Right hindlimb (tissue), 1 donor: ENCODE results near the gene RRAGC.

ENCODE experiments used
- DNase-seq: peaks from one replicate; pipeline ENCODE4 v3.0.0-alpha.2; 2018

The RRAGC gene, protein sequence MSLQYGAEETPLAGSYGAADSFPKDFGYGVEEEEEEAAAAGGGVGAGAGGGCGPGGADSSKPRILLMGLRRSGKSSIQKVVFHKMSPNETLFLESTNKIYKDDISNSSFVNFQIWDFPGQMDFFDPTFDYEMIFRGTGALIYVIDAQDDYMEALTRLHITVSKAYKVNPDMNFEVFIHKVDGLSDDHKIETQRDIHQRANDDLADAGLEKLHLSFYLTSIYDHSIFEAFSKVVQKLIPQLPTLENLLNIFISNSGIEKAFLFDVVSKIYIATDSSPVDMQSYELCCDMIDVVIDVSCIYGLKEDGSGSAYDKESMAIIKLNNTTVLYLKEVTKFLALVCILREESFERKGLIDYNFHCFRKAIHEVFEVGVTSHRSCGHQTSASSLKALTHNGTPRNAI

DNA sequence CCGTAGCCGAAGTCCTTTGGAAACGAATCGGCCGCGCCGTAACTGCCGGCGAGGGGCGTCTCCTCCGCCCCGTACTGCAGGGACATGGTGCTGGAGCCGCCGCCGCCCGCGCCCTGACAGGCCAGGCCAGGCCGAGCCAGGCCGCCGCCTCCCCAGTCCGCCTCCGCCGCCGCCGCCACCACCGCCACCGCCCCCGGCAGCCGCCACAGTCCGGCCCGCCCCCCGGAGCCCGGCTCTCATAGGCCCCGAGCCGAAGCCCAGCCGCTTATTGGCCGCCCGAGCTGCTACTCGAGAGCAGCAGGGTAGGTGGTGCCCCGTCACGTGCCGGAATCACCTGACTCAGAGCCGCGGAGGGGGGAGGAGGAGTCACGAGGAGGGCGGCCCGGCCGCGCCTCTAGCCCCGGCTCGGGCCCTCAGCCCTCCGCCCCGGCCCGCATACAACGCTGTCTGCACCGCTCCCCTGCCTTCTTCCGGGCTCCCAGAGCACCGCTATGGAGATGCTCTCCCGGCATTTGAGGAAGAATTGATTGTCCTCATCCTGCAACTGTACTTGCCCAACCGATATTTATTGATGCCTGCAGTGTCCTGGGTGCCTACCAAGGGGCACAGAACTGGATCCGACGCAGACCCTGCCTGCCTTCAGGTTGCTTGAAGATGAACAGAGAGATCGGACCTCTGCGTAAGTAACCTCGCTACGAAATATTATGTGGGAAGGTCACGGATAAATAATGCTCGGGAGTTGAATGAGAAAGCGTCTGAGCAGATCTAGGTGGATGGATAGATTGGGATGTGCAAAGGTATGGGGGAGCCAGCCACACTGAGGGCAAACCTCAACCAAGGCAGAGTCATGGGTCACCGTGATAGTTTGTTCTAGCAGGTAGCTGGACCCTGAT lies at the start of gene RRAGC:
Gene RRAGC (minus strand): TSS at position 212 of the 893 bp plus-strand sequence. CDS start 126 bp downstream, at position 86.
- DNase-seq, result peak; percentile 99

DNA sequence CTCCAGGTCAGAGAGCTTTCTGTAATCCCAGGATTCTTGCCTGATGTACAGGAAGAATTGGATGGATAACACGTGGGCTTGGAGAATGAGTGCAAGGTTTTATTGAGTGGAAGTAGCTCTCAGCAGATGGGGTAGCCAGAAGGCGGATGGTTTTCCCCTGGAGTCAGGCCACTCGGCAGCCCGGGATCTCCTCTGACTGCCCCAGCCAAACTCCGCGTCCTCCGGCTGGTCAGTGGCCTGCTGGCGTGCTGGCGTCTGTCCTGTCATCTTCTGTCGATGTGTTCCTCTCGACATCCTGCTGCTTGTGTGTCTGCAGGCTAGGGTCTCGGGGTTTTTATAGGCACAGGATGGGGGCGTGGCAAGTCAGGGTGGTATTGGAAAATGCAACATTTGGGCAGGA lies 49.2 kb upstream of the RRAGC start:
- DNase-seq, result no peak

DNA sequence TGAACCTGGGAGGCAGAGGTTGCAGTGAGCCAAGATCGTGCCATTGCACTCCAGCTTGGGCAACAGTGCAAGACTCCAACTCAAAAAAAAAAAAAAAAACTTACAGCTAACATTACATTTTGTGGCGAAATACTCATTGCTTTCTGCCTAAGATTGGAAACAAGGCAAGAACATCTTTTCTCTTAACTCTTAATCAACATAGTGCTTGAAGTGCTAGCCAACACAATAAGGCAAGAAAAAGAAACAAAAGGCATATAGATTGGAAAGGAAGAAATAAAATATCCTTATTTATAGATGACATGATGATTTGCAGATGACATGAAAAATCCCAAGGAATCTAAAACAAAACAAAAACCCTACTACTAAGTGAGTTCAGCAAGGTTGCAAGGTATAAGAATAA lies 46.4 kb upstream of the RRAGC start:
- no peak for DNase-seq

DNA sequence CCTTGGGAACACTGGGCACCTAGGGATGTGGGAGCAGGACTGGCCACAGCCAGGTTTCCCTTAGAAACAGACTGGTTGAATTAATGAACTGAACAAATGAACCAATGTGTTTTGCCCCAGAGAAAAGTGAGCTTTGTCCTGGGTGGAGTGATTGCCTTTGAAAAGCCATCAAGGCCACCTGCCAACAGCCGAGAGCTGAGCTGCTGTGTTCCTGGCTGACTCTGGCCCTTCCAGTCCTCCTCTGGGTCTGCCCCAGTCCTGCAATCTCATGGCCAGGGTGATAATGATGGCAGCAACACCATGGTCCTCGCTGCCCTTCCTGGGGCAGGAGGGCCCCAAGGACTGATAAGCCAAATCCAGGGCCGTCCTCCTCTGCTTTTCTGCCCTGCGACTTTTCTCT lies 40.0 kb upstream of the RRAGC start:
- no peak for DNase-seq

DNA sequence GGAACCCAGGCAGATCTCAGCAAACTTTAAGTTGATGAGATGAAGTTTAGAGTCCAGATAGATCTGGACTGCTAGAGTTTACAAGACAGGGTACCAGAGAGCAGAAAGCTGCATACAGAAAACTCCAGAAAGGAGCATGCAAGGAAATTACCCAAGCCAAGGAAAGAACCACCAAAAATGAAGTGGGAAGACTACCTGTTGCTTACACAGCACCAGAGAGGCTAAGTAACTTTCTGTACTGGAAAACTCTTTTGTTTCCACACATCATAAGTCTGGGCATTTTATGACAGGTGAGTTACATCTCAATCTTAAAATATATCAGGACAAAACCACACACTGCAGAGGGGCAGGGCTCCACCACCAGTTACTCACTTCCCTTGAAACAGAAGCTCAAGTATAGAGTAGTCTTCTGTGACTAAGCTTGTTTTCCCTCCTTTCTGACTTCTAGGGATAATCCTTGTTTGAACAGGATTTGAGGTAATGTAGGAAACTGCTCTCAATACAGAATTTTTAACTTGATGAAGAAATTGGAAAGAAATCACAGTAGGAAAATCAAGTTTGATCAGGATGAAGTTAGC lies 39.2 kb upstream of the RRAGC start:
- DNase-seq, result no peak

DNA sequence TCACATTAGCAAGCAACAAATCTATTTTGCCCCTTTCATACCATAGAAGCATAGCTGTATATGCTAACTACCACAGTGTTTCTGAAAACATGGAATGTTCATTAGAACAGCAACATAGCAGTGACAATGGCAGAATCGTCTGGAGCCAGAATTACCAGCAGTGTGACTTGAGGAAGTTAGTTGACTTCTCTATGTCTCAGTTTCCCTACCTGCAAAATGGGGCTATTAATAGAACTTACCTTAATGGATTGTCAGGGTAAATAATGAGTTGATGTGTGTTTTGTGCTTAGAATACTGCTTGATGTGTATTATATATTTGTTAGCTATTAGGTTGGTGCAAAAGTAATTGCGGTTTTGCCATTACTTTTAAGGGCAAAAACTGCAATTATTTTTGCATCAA lies 36.6 kb upstream of the RRAGC start:
- no peak for DNase-seq

DNA sequence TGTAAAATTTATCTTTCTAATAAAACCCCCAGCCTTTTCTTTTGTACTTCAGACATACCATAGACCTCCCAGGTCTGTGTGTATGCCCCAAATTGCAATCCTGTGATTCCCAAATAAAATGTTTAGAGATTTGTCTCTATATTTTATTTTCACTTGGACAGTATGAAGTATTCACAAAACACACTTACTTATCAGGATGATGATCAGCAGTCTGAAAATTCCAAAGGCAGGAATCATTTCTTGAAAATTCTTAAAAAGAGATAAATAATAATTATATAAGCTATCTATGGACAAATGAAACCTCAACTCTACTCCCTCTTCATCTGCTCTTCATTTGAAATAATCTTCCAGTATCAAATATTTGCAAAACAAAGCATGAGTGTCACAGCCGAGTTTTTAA lies 33.4 kb upstream of the RRAGC start:
- no peak for DNase-seq

DNA sequence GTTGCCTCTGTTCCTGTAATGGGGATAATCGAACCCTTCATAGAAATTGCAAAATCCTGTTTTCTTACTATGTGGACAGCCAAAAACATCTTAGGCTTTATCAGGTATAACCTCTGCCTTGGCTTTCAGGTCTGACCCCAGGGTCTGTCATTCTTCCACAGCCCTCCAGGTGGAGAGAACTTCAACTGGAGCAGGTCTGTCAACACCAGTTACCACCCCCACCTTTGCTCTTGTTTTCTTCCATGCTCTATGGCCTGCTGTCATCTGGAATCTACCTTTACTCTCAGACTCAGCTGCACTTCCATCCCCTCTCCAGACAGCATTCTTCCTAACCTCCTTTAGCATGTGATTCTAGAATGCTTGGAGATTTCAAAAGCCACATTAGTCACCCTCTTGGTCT lies 32.2 kb upstream of the RRAGC start:
- no peak for DNase-seq

DNA sequence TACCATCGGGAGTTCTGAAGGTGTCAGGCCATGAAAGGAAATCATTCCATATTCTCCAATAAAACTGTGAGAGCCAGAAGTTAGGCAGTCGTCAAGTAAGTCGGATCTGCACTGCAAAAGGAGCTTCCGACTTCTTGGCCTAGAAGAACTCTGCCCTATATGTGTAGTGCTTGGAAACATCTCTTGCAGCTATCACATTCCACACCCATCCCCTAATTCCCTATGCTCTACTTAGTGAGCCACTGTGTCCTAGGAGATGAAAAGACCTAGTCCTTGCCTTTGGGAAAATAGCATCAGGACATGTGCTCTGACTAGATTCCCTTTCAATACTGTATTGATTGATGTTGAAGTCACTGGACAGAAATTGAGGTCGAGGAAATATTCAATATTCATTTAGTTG lies 30.0 kb upstream of the RRAGC start:
- DNase-seq, result no peak

DNA sequence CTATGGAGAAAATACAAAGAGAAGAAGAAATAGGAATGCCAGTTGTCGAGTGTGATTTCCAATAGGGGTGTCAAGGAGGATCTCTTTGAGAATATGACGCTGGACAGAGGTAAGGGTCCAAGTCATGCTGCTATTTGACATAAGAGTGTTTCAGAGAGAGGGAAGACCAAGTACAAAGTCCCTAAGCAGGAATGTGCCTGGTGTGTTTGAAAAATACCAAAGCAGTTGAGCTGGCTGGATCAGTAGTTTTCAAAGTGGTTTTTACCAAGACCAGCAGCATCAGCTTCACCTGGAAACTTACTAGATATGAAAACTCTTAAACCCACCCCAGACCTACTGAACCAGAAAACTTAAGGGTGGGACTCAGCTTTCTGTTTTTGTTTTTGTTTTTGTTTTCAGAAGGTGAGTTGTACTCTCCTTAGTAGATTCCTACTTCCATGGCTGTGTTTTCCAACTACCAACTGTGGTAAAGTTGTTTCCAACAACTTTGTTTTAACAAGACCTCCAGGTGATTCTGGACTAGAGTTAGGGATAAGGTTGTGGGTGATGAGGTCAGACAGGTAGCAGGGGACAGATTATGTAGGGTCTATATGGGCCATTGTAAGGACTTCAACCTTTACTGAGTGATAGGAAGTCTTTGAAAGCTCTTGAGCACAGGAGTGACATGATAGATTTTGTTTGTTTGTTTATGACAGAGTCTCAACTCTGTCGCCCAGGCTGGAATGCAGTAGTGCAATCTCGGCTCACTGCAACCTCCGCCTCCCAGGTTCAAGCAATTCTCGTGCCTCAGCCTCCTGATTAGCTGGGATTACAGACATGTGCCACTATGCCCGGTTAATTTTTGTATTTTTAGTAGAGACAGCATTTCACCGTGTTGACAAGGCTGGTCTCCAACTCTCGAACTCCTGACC lies 29.1 kb upstream of the RRAGC start:
- no peak for DNase-seq

DNA sequence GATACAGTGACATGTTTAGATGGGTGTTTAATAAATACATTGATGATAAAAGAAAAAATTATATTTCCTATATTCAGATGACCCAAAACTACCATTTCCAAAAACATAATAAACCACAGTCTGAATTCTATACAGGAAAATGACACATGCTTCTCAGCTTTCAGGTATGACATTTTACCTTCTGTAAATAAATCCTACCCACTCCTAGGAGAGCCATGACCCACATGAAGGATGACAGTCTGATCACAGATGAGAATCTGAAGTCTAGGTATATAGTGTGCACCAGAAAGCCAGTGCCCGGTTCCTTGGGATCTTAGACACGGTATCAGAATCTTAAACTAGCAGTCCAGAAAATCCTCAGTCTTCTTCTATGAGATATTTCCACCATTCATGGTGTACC lies 25.5 kb upstream of the RRAGC start:
- DNase-seq, result no peak

DNA sequence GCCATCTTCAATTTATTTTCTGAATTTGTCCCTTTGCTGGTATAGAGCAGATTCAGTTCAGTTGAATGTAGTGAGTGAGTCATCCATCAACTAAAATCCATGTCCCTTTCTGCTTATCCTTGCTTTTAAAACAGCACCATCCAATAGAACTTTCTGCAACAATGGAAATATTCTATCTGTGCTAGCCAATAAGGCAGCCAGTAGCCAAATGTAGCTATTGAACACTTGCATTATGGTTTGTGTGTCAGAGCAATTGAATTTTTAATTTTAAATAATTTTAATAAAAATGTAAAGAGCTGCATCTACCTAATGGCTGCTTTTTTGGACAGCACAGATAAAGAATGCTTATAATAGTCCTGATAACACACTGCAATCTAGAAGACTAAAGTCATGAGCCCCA lies 21.9 kb upstream of the RRAGC start, which contains the start of gene GJA9:
Gene GJA9 (minus strand): TSS at position 101 of the 400 bp plus-strand sequence. CDS start 5,489 bp downstream, outside the sequence.
- no peak for DNase-seq

DNA sequence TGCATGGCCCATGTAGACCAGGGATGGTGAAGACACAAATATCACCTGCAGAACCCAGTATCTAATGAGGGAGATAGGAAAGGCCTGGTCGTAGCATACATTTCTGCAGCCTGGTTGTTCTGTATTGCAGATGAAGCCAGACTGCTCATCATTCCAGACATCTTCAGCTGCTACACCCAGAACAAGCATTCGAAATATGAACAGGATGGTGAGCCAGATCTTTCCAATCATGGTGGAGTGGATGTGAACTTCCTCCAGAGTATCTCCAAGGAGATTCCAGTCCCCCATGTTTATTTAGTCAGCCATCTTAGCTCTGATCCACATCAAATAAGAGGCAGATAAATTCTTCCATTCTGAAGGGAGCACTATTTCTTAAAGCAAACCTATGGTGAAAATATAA lies 16.2 kb upstream of the RRAGC start:
- no peak for DNase-seq

DNA sequence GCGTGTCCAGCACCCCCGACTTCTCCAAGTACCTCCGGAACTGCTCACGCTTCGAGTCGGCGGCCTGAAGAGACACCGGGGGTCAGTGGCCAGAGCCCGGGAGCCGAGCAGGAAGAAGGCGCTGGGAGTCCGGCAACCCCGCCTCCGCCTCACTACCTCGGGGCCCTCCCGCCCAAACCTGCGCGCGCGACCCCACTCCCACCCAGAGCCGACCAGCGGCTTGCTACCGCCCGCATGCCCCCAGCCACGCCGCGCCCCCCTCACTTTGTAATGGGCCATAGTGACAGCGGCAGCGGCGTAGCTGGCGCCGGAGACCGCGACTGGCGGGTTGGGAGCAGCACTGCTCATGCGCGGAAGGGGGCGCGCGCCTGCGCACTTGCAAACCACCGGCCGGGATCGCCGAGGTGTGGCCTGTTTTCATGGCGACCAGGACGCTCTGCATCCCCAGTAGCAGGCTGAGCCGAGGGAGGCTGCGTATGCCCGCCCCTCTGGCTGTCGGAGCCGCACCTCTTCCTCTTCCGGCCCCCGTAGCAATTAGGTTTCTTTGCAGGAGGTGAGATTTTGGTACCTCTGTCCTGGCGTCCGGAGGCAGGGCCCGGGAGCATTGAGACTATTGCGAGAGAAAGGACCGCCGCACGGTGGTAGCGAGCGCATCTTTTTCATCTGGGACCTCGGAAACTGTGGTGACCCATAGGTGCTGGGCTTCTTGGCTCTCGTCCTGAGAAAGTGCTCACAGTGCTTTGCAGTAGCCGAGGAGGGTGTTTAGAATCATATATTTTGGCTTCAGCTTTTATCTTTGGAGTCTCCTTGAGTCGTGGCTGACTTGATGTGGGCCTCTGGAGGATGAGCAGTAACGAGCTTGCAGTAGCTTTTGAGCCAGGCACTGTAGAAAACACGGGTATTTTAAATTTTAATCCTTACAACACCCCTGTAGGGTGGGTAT lies 13.7 kb upstream of the RRAGC start, which contains the start of gene MYCBP:
Gene MYCBP (minus strand): TSS at position 322 of the 943 bp plus-strand sequence. CDS start 43 bp downstream, at position 279.
- peak; percentile 98 for DNase-seq

DNA sequence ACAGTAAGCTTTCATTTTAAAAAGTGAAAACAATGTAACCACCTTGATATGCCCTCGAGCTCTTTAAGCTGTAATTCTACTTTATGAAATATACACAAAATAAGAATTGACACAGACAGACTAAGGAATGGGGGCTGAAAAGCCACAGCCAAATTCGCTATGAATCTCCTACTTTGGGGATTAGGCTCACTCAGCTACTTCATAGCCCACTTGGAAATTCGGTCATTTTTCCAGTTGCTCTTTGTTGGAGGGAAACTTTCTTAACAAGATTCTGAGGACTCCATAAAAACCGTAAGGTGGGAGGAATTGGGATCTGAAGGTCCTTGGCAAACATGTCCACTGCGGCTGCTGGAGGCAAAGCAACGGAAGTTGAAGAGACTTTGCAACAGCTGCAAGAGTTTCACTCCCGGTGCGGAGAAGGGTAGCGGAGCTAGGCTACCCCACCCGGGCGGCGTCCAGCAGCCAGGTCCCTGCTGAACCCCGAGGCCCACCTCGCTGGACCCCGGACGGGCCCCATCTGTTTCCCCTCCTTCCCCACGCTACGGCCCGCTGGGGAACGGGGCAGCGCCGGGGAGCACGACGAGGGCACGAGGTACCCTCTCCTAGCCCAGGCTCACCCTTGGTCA lies 12.9 kb upstream of the RRAGC start:
- DNase-seq, result peak; percentile 34

DNA sequence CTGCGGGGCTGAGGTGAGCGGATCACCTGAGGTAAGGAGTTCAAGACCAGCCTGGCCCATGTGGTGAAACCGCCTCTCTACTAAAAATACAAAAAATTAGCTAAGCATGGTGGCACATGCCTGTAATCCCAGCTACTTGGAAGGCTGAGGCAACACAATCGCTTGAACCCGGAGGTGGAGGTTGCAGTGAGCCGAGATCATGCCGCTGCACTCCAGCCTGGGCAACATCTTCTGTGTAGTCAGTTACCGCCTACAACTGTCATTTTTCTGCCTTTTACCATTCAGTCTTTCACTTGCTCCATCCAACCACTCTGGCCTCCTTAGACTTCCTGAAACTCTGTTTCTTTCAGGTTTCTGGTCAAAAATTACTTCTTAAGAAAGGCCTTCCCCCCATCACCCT lies 11.4 kb upstream of the RRAGC start:
- DNase-seq, result no peak

DNA sequence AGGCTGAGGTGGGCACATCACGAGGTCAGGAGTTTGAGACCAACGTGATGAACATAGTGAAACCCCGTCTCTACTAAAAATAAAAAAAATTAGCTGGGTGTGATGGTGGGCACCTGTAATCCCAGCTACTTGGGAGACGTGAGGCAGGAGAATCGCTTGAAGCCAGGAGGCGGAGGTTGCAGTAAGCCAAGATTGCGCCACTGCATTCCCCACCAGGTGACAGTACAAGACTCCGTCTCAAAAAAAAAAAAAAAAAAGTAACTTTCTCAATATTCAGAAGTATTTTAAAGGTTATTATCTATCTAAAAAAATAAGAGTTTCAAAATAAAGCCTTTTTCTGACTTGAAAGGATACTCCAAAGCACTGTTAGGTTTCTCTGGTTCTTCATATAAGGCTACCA lies 7.6 kb upstream of the RRAGC start:
- no peak for DNase-seq

DNA sequence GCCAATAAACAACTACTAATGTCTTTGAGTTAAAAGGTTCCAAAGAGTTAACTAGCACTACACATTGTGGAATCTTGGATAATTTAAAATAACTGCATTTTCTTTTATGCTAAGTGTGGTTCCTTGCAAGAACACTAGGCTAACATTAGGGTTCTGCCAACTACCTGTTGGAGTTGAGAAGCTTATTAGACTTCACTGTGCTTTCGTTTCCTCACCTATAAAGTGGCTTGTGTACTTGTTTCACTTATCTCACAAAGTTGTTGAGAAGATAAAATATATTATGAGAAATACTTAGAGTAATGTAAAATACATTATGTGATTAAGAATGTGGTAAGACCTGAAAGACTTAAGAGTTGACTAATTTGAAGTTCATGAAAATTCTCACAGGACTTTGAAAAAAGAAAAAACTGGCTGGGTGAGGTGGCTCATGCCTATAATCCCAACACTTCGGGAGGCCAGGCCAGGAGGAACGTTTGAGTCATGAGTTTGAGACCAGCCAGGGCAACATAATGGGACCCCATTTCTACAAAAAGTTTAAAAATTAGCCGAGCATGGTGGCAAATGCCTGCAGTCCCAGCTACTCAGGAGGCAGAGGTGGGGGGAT lies 5.6 kb upstream of the RRAGC start:
- DNase-seq, result no peak

DNA sequence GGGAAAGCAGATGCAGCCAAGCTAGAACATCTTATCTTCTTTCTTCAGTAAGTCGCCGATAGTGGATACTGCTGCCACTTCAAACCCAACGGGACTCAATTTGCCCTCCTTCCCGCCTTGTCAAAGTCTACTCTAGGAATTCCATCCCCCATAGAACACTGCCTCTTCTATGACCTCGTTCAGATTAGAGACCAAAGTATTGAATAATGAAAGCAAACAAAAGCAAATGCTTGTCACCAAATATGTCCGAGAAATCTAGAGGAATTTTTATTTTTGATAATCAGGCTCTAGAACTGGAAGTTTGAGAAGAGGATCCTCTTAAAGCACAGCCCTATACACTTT lies 853 bp upstream of the RRAGC start:
- no peak for DNase-seq

DNA sequence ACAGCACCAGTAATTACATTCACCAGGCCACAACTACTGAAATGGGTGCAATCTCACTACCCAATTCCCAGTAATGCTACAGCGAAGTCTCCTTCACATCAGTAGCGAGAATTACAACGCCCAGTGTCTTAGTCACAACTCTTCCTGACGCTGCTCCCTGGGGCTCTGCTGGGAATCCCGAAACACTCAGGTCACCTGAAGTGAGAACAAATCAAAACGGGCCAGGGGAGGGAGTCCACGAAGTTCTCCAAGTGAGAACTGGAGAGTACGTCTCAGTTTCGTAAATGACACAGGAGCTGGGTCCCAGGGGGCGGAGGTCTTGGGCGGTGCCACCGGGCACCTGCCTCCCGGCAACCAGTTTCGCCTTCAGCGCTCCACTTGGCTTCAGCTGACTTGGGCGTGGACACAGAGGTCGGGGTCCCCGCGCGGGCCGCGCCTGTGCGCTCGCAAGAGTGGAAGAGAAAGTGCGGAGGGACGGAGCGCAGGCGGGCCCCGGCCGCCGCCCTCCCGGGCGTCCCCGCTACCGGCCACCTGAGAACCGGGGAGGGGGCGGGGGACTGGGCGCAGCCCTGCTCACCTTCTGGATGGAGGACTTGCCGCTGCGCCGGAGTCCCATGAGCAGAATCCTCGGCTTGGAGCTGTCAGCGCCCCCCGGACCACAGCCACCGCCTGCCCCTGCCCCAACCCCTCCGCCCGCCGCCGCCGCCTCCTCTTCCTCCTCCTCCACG lies 575 bp downstream of the RRAGC start:
- no peak for DNase-seq
